HG03575 (cell line): ENCODE results near the gene AKIRIN1.
"Not testable (repeated sequence)": the region's sequence is repeated elsewhere in the genome, so short reads cannot be mapped to it uniquely, and the experiment has no call there.

Source experiments
- ATAC-seq: cut with Tn5 transposase; IDR thresholded peaks from one replicate; pipeline ENCODE4 v1.9.1; 2021; ENCODE audit not compliant: unreplicated experiment, insufficient number of reproducible peaks, low FRiP score; ENCODE audit errors: extremely low read depth

Gene AKIRIN1

GRCh38 chr1:38992412-38993111 lies 1.5 kb downstream of the AKIRIN1 start:
- no peak for ATAC-seq

- no peak for ATAC-seq
These were observed 3.1 kb downstream of the AKIRIN1 start for GRCh38 chr1:38994196-38994595.

GRCh38 chr1:38997034-38997900 lies 6.2 kb downstream of the AKIRIN1 start:
- no peak for ATAC-seq

- ATAC-seq: no peak
These were observed 6.8 kb downstream of the AKIRIN1 start for GRCh38 chr1:38997901-38998190.

GRCh38 chr1:39001516-39002421 lies 10.7 kb downstream of the AKIRIN1 start:
- ATAC-seq: no peak

- ATAC-seq: no peak
These were observed 12.2 kb downstream of the AKIRIN1 start for GRCh38 chr1:39003281-39003680.

- ATAC-seq: no peak
These were observed 12.7 kb downstream of the AKIRIN1 start for GRCh38 chr1:39003794-39004193.

- no peak for ATAC-seq
These were observed 15.2 kb downstream of the AKIRIN1 start for GRCh38 chr1:39006287-39006686.

- ATAC-seq: no peak
These were observed 15.9 kb downstream of the AKIRIN1 start for GRCh38 chr1:39006726-39007645.

GRCh38 chr1:39014956-39015355 lies 23.9 kb downstream of the AKIRIN1 start:
- not testable (repeated sequence) for ATAC-seq

GRCh38 chr1:39016604-39017171 lies 25.6 kb downstream of the AKIRIN1 start:
- no peak for ATAC-seq

- no peak for ATAC-seq
These were observed 26.2 kb downstream of the AKIRIN1 start for GRCh38 chr1:39017266-39017665.

- ATAC-seq: not testable (repeated sequence)
These were observed 29.4 kb downstream of the AKIRIN1 start for GRCh38 chr1:39020494-39020893.

- no peak for ATAC-seq
These were observed 30.4 kb downstream of the AKIRIN1 start for GRCh38 chr1:39021426-39021825.

- ATAC-seq: no peak
These were observed 32.1 kb downstream of the AKIRIN1 start for GRCh38 chr1:39023140-39023539.

- ATAC-seq: no peak
These were observed 35.2 kb downstream of the AKIRIN1 start, which contains the start of gene NDUFS5 for GRCh38 chr1:39026051-39026865. Gene NDUFS5, plus strand, starts transcription at chr1:39026350. Its CDS starts 2,375 bp downstream, at chr1:39028725.

- ATAC-seq: no peak
These were observed 35.9 kb downstream of the AKIRIN1 start for GRCh38 chr1:39026866-39027507.
